NT2/D1 (cell line): ENCODE data around the gene CFAP410.

Source experiments
- DNase-seq: peaks from one replicate; pipeline ENCODE4 v3.0.0-alpha.2; 2011; ENCODE audit warnings: low read depth, low spot score
- H3K27me3 ChIP-seq: 2 replicates; pipeline ENCODE4 v1.6.0; 2011; ENCODE audit warnings: mild to moderate bottlenecking; ENCODE audit not compliant: insufficient read length, insufficient read depth
- H3K36me3 ChIP-seq: 2 replicates; pipeline ENCODE4 v1.6.1; 2011; ENCODE audit warnings: mild to moderate bottlenecking, low read length, mixed read lengths; ENCODE audit not compliant: insufficient read depth, insufficient read length
- H3K4me1 ChIP-seq: 2 replicates; pipeline ENCODE4 v1.5.1; 2011; ENCODE audit not compliant: insufficient read depth, insufficient read length
- H3K4me3 ChIP-seq: 2 replicates; pipeline ENCODE4 v1.5.1; 2011; ENCODE audit warnings: low read depth; ENCODE audit not compliant: insufficient read length
- H3K9ac ChIP-seq: 2 replicates; pipeline ENCODE4 v1.6.0; 2011; ENCODE audit warnings: low read depth; ENCODE audit not compliant: insufficient read length
- H3K9me3 ChIP-seq: 2 replicates; pipeline ENCODE4 v1.5.1; 2011; ENCODE audit warnings: mild to moderate bottlenecking, low read length; ENCODE audit not compliant: insufficient read depth
- SUZ12 ChIP-seq: IDR thresholded peaks from 2 replicates; pipeline ENCODE4 v1.6.1; 2011; ENCODE audit not compliant: insufficient read length, insufficient read depth; ENCODE audit errors: extremely low read depth
- YY1 ChIP-seq: IDR thresholded peaks from 2 replicates; pipeline ENCODE4 v1.6.1; 2011; ENCODE audit not compliant: insufficient read length, insufficient read depth
- ZNF274 ChIP-seq: IDR thresholded peaks from 2 replicates; pipeline ENCODE4 v1.6.1; 2011; ENCODE audit warnings: mild to moderate bottlenecking, low read depth, low read length

CFAP410 gene

DNA sequence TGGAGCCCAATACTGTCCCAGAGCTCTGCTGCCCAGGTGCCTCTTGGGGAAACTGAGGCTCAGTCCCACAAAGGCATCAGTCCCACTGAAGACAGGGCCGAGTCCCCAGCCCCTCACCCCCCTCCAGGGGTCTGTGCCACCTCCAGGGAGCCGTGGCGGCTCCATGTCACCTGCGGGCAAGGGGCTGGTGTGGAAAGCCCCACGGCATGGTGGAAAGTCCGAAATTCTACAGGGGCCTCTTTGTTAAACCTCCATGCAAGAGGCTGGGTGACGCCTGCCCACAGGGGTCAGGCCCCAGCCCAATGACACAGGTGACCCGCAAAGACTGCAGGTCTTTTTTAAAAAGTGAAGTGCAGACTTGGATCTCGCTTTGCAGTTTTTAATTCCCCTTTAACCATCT lies 56.8 kb downstream of the CFAP410 start:
- DNase-seq: no peak
- no peaks in the 10 kb centered on the region for H3K9me3 ChIP-seq
- H3K36me3 ChIP-seq: no peaks in the 10 kb centered on the region
- no peak overlapping the region for H3K4me3 ChIP-seq
- TF ChIP-seq ZNF274 (no peak), YY1 (no peak), SUZ12 (no peak)
- H3K9ac ChIP-seq: peak overlapping the region; percentile 51
- peaks cover 46% of the 10 kb centered on the region for H3K4me1 ChIP-seq
- H3K27me3 ChIP-seq: no peaks in the 10 kb centered on the region

DNA sequence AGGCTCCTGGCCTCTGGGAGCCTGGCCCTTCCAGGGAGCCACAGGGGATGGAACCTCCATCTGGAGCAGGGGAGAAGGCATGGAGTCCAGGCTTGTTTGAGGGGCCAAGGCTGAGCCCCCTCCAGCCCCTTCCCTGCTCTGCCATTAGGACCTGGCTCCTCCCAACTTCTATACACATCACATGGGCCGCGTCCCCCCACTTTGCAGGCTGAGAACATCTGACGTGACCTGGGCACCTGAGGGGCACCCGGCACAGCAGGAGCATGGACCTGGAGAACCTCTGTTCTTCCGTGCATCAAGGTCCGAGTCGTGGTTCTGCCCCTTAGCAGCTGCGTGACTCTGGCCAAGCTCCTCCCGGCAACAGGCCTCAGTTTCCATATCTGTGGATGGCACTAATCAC lies 57.4 kb downstream of the CFAP410 start:
- Histone ChIP-seq H3K9ac (peak overlapping the region; percentile 51), H3K27me3 (no peaks in the 10 kb centered on the region), H3K36me3 (no peaks in the 10 kb centered on the region), H3K9me3 (no peaks in the 10 kb centered on the region), H3K4me1 (peaks cover 46% of the 10 kb centered on the region), H3K4me3 (no peak overlapping the region)
- no peak for TF ChIP-seq YY1
- no peak for DNase-seq

DNA sequence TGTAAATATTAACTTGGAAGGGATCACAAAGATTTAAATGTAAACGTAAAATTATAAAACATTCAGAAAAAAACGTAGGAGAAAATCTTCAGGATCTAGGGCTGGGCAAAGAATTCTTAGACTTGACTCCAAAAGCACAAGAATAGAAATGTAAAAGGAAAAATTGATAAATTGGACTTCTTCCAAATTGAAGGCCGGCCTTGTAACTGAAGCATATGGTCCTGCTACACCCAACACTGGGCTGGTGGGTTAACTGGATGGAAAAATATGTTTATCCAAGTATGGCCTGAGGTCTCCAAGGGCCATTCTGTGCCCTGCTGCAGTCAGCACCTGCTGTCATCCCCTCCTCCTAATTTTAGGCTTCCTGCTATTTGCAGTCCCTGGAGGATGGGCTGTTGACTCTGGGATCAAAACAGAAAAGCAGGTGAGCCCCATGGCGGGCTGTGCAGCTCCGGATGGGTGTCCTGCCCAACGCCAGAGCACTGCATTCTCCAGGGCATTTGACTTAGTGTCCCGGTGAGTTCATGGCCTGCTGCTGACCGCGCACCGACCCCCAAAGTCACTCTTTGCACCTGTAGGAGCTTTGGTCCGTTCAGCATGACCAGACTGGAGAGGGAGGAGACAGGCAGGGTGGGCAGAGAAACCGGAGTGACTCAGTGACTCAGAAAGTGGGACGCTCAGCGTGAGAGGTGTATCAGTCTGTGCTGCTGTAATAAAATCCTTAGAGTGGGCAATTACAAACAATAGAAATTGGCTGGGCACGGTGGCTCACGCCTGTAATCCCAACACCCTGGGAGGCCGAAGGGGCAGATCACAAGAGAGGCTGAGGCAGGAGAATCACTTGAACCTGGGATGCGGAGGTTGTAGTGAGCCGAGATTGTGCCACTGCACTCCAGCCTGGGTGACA lies 59.6 kb downstream of the CFAP410 start:
- Histone ChIP-seq H3K9me3 (0 out of 2 replicates have a peak, but pooled peaks cover 4% of the 10 kb centered on the region), H3K27me3 (no peaks in the 10 kb centered on the region), H3K9ac (no peak overlapping the region), H3K4me1 (peaks cover 30% of the 10 kb centered on the region), H3K4me3 (no peak overlapping the region), H3K36me3 (no peaks in the 10 kb centered on the region)
- DNase-seq: no peak
- no peak for TF ChIP-seq SUZ12
- TF ChIP-seq ZNF274: no peak
- TF ChIP-seq YY1: no peak
